Measurements from ENCODE around the gene FRMD3. TPM values are rescaled to one million over a fixed set of nuclear protein-coding genes. Genes with fewer than 3 reads are reported as not detected.

FRMD3 gene
- total RNA-seq, 4 donors from 2014 or later: 15.9 to 28.6 (median 20.7) TPM

GRCh38 chr9:83219154-83219923 lies 318.9 kb downstream of the FRMD3 start:
- H3K27ac ChIP-seq: peak overlapping the region; percentile 9 to 89 (median 84)
- H3K27me3 ChIP-seq: no peaks in the 10 kb centered on the region
- peaks cover 10 to 22% of the 10 kb centered on the region in 2 donors for H3K4me1 ChIP-seq
- H3K4me3 ChIP-seq (replicated peaks in 1 of 3): peak overlapping the region; percentile 5 to 82 (median 51)
- WGBS, 2 donors: 1 to 4% methylated on average over 39 to 40 of the region's 40 CpGs
- TF ChIP-seq POLR2A (IDR thresholded peaks at IDR 0.05) (peak in 1 of 2 donors; percentile 80), CTCF (IDR thresholded peaks at IDR 0.05) (peak in 2 of 6 experiments; percentile 21 to 33)
- peak; percentile 88 to 89 for DNase-seq
- H3K9me3 ChIP-seq: no peaks in the 10 kb centered on the region
- intact Hi-C loops (cut with DNase I): no loop called here
- no peaks in the 10 kb centered on the region for H3K36me3 ChIP-seq

GRCh38 chr9:83218411-83219090 lies 319.6 kb downstream of the FRMD3 start:
- Histone ChIP-seq H3K9me3 (no peaks in the 10 kb centered on the region), H3K4me1 (peaks cover 10 to 22% of the 10 kb centered on the region in 2 donors), H3K4me3 (replicated peaks in 1 of 3) (peak overlapping the region in 1 of 3 donors; percentile 51), H3K36me3 (no peaks in the 10 kb centered on the region), H3K27ac (peak overlapping the region; percentile 9 to 89 (median 84)), H3K27me3 (no peaks in the 10 kb centered on the region)
- TF ChIP-seq POLR2A (IDR thresholded peaks at IDR 0.05) (peak in 1 of 2 donors; percentile 4), CTCF (IDR thresholded peaks at IDR 0.05) (no peak)
- intact Hi-C loops (cut with DNase I): no loop called here
- DNase-seq: peak; percentile 78 to 79
- WGBS, 2 donors: 31 to 34% methylated on average over 9 to 11 of the region's 11 CpGs

DNA sequence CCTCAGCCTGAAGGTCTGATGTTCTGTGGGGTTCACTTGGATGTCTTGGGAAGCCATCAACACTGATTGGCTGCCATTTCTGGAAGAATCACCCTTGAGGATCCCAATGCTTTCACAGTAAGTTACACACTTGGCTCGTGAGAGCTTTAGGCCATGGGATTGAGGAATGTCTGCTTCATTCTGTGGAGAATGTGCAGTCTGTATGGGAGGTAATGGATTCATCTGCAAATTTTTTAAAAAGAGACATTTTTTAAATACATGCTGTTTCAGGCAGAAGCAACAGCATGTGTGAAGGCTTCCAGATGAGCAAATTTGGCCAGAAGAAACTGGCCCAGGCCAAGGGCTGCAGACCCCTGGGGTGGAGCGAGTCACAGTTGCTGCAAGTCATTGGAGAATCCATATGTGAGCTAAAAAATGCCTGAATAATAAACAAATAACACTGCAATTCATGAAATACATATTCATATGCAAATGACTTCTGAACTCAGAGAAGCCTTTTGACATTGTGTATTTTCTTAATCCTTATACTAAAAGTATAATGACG lies 328.9 kb downstream of the FRMD3 start:
- Histone ChIP-seq H3K4me1 (no peaks in the 10 kb centered on the region), H3K27me3 (no peaks in the 10 kb centered on the region), H3K27ac (no peak overlapping the region), H3K4me3 (replicated peaks in 1 of 3) (no peak overlapping the region), H3K9me3 (no peaks in the 10 kb centered on the region), H3K36me3 (no peaks in the 10 kb centered on the region)
- TF ChIP-seq POLR2A (IDR thresholded peaks at IDR 0.05) (no peak), CTCF (IDR thresholded peaks at IDR 0.05) (no peak)
- intact Hi-C loops (cut with DNase I): loop anchor here (10.0 kb wide), 1 partner anchor 126 kb away; no protein-coding TSS in a partner anchor
- 94% methylated on average over 3 of the region's 3 CpGs for WGBS, 2 donors
- no peak for DNase-seq

DNA sequence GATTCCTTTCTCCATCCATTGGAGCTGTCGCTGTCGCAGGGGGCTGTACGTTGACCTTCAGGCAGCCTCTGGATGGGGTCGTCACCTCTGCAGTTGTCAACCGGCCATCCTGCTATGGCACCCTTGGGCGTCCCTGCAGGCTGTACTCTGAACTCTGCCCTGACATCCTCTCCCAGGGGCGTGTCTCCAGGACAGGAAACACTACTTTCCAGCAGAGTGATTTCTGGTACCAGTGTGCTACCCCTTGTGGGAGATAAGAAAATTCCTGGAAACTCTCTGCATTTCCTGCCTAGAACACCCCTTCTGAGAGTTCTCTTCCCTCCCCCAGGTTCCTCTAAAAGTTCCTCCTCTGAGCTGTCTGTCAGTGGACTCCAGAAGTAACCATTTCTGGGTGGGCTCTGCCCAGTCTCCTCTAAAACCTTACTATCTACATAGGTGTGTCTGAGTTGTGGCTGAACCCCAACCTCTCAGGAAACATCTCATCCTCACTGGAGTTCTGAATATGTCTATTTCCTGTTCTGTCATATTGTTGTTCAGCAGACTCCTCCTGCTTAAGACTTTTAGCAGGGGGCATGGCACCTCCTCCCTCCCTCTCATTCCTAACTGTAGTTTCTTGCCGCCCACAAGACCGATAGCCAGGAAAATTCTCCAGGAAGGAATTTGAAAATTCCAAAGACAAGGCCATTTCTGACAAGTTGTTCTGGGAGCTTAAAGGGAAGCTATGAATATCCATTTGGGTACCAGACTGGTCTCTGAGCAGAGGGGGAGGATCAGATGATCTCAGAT lies 329.9 kb downstream of the FRMD3 start:
- Histone ChIP-seq H3K4me1 (no peaks in the 10 kb centered on the region), H3K36me3 (no peaks in the 10 kb centered on the region), H3K4me3 (replicated peaks in 1 of 3) (no peak overlapping the region), H3K9me3 (no peaks in the 10 kb centered on the region), H3K27ac (no peak overlapping the region), H3K27me3 (no peaks in the 10 kb centered on the region)
- DNase-seq: peak in 1 of 2 donors; percentile 3
- intact Hi-C loops (cut with DNase I): loop anchor here (10.0 kb wide), 1 partner anchor 127 kb away; no protein-coding TSS in a partner anchor
- WGBS, 2 donors: 68 to 76% methylated on average over 9 of the region's 9 CpGs
- TF ChIP-seq CTCF (IDR thresholded peaks at IDR 0.05) (no peak), POLR2A (IDR thresholded peaks at IDR 0.05) (no peak)

Data from thyroid gland (tissue), 4 donors.